Karpas-422 (cell line): ENCODE measurements around the gene UBQLNL. TPM values are rescaled to one million over a fixed set of nuclear protein-coding genes. Genes with fewer than 3 reads are reported as not detected.

Experiments used
- DNase-seq: peaks from one replicate; pipeline ENCODE4 v3.0.0-alpha.2; 2015
- H2AFZ ChIP-seq: fragments of 200-600 bp; sonication (generic); 2 replicates; pipeline ENCODE4 v1.6.1; 2014; ENCODE audit warnings: antibody characterized with exemption, low read length, mixed read lengths
- H3K27ac ChIP-seq: fragments of 200-600 bp; sonication (generic); 2 replicates; pipeline ENCODE4 v1.5.1; 2014; ENCODE audit warnings: mild to moderate bottlenecking, low read length, moderate library complexity
- H3K27me3 ChIP-seq: fragments of 200-600 bp; sonication (generic); 2 replicates; pipeline ENCODE4 v1.6.1; 2014; ENCODE audit warnings: low read length, mixed read lengths
- H3K36me3 ChIP-seq: fragments of 200-600 bp; sonication (generic); 2 replicates; pipeline ENCODE4 v1.6.1; 2014; ENCODE audit warnings: low read length, mixed read lengths; ENCODE audit not compliant: insufficient read depth
- H3K4me1 ChIP-seq: fragments of 200-600 bp; sonication (generic); 2 replicates; pipeline ENCODE4 v1.6.1; 2014; ENCODE audit warnings: mild to moderate bottlenecking, low read length, mixed read lengths
- H3K4me2 ChIP-seq: fragments of 200-600 bp; sonication (generic); 2 replicates; pipeline ENCODE4 v1.6.1; 2014; ENCODE audit warnings: low read length, low read depth, mild to moderate bottlenecking; ENCODE audit not compliant: poor library complexity, severe bottlenecking
- H3K4me3 ChIP-seq: fragments of 200-600 bp; sonication (generic); 2 replicates; pipeline ENCODE4 v1.5.1; 2014; ENCODE audit warnings: mild to moderate bottlenecking, antibody characterized with exemption, low read length, mixed read lengths
- H3K79me2 ChIP-seq: fragments of 200-600 bp; sonication (generic); 2 replicates; pipeline ENCODE4 v1.6.1; 2014; ENCODE audit warnings: mild to moderate bottlenecking, low read length, mixed read lengths
- H3K9ac ChIP-seq: fragments of 200-600 bp; sonication (generic); 2 replicates; pipeline ENCODE4 v1.6.0; 2014; ENCODE audit warnings: low read length
- H3K9me2 ChIP-seq: fragments of 200-600 bp; sonication (generic), shearing (Covaris generic); replicated peaks from 2 replicates; pipeline ENCODE4 v1.6.0; 2014; ENCODE audit warnings: mild to moderate bottlenecking, low read length, moderate library complexity; ENCODE audit not compliant: insufficient read depth
- H3K9me3 ChIP-seq: fragments of 300-700, 200-600 bp; sonication (generic); 2 replicates; pipeline ENCODE4 v1.6.1; 2014; ENCODE audit warnings: low read length, mixed read lengths
- H4K20me1 ChIP-seq: fragments of 200-600 bp; sonication (generic); 2 replicates; pipeline ENCODE4 v1.6.1; 2014; ENCODE audit warnings: mild to moderate bottlenecking, antibody characterized with exemption, low read length, low read depth; ENCODE audit not compliant: insufficient read depth
- total RNA-seq: library from RNA; depleted of rRNA; stranded (reverse); fragments of >200 nt; shearing (Covaris generic); gene quantifications from 2 replicates; pipeline ENCODE4 v1.2.3, GENCODE V29; 2014; ENCODE audit warnings: low replicate concordance

Gene UBQLNL
- total RNA-seq, 1 experiment from 2014 or later, result not detected

DNA sequence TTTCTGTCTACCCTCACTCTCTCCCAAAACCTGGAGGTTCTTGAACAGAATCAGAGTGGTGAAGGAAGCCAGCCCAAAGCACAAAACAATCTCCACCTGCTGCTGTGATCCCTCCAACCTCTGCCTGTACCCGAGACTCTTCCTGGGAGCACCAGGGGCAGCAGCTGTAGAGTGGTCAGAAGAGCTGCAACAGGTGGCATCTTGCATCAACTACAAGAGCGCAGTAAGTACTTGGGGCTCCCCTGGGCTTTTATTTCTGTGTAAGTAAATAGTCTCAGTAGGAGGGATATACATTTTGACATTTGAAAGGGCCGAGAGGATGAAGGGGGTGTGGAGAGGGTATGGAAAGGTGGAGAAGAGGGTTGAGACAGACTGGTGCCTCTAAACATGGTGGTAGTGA, 8.3 kb upstream of the UBQLNL start:
- no peaks in the 10 kb centered on the region for H3K36me3 ChIP-seq
- H3K27me3 ChIP-seq, result no peaks in the 10 kb centered on the region
- no peak overlapping the region for H3K4me2 ChIP-seq
- no peaks in the 10 kb centered on the region for H3K79me2 ChIP-seq
- H3K27ac ChIP-seq, result no peak overlapping the region
- no peak overlapping the region for H3K9ac ChIP-seq
- H3K4me1 ChIP-seq, result no peaks in the 10 kb centered on the region
- no peaks in the 10 kb centered on the region for H3K9me3 ChIP-seq
- H3K4me3 ChIP-seq, result no peak overlapping the region
- no peaks in the 10 kb centered on the region for H4K20me1 ChIP-seq
- no peaks in the 10 kb centered on the region for H3K9me2 ChIP-seq
- no peak overlapping the region for H2AFZ ChIP-seq
- no peak for DNase-seq

DNA sequence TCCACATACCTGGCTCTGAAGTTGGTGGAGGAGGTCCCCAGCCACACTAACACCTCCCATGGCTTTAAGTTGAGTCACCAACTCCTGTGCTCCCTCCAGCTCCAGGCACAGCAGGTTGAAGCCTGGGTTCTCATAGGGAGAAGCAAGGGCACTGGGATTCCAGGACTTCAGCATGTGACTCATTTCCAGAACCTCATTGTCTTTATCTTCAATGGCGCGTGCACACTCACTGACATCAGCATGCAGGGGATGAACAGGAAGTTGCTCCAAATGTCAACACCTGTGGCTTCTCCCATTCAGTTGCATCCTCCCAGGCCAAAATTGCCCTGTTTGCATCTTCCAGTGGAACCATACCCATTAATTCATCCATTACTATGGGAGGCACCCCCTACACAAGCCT, 5.8 kb upstream of the UBQLNL start:
- no peak overlapping the region for H3K9ac ChIP-seq
- H3K4me1 ChIP-seq, result no peaks in the 10 kb centered on the region
- no peaks in the 10 kb centered on the region for H3K27me3 ChIP-seq
- H4K20me1 ChIP-seq, result no peaks in the 10 kb centered on the region
- H3K27ac ChIP-seq, result no peak overlapping the region
- H3K9me3 ChIP-seq, result no peaks in the 10 kb centered on the region
- no peak overlapping the region for H3K4me2 ChIP-seq
- H3K4me3 ChIP-seq, result no peak overlapping the region
- no peaks in the 10 kb centered on the region for H3K36me3 ChIP-seq
- no peak for DNase-seq
- no peaks in the 10 kb centered on the region for H3K79me2 ChIP-seq
- no peak overlapping the region for H2AFZ ChIP-seq
- no peaks in the 10 kb centered on the region for H3K9me2 ChIP-seq

DNA sequence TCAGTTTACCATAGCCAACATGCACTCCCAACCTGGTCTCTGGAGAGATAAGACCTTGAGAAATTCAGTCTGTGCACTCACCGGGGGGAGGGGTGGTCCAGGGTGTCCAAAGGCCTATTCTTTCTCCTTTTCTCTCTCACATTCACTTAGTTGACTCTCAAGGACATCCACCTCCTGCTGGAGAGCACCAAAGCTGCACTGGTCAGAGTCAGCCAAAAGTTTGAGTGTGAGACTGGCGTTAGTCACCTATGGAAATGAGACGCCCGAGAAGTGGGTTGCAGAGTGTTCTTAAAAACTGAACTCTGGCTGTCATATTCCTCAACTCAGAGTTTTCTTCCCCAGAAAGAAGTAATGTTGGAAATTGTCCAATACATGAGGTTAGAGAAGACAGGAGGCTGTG, 5.0 kb upstream of the UBQLNL start:
- Histone ChIP-seq H4K20me1 (no peaks in the 10 kb centered on the region), H3K79me2 (no peaks in the 10 kb centered on the region), H3K9ac (no peak overlapping the region), H3K4me1 (no peaks in the 10 kb centered on the region), H3K27me3 (no peaks in the 10 kb centered on the region), H3K9me3 (no peaks in the 10 kb centered on the region), H2AFZ (no peak overlapping the region), H3K4me2 (no peak overlapping the region), H3K36me3 (no peaks in the 10 kb centered on the region), H3K27ac (no peak overlapping the region), H3K4me3 (no peak overlapping the region), H3K9me2 (no peaks in the 10 kb centered on the region)
- no peak for DNase-seq

DNA sequence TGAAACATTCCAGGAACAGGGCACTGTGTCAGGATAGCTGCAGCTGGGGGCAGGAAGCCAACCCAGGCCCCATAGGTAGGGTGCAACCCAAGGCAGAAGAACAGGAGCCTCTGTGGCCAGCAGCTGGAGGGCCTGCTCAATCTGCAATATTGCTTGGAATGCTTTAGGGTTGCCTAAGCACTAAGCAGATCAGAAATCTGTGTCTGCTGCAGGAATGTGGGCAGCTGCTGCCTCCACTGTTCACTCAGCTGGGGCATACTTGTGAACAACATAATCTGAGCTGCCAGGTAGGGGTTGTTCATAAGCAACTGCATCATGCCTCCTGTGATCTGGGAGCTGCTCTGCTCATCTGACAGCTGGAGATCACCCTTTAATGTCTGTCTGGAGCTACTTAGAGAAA, 1.7 kb downstream of the UBQLNL start:
- H3K36me3 ChIP-seq, result no peaks in the 10 kb centered on the region
- H3K79me2 ChIP-seq, result no peaks in the 10 kb centered on the region
- no peaks in the 10 kb centered on the region for H3K9me3 ChIP-seq
- no peaks in the 10 kb centered on the region for H4K20me1 ChIP-seq
- no peak overlapping the region for H3K4me3 ChIP-seq
- no peak overlapping the region for H2AFZ ChIP-seq
- no peaks in the 10 kb centered on the region for H3K9me2 ChIP-seq
- no peak overlapping the region for H3K27ac ChIP-seq
- DNase-seq, result no peak
- no peaks in the 10 kb centered on the region for H3K4me1 ChIP-seq
- no peak overlapping the region for H3K9ac ChIP-seq
- no peak overlapping the region for H3K4me2 ChIP-seq
- no peaks in the 10 kb centered on the region for H3K27me3 ChIP-seq

DNA sequence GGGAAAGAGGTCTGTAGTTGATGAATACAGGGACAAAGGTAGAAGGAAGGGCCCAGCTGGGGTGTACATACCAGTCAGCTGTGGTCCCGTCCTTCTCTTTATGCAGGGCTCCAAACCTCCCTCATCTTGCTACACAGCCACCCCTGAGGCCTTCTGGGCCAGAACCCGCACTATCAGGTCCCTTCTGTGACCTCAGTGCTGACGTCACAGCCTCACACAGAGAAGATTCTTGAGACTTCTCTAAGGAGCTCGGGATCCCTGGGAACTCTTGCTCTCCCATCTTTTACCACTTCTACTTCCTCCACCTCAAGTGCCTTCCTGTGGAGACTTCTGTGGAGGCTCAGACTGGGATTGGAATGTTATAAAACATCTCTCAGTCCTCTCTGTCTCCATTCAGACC, 6.7 kb downstream of the UBQLNL start, which contains the start of gene UBQLN3:
UBQLN3 (minus strand) TSS at position 155 of the 400 bp plus-strand sequence. CDS start 399 bp downstream, outside the sequence.
- Histone ChIP-seq H3K9me2 (no peaks in the 10 kb centered on the region), H3K4me1 (no peaks in the 10 kb centered on the region), H3K27ac (no peak within 1 kb of the TSS), H2AFZ (no peak within 1 kb of the TSS), H3K4me3 (no peak within 1 kb of the TSS), H3K4me2 (no peak within 1 kb of the TSS), H3K9me3 (no peaks in the 10 kb centered on the region), H3K27me3 (no peaks in the 10 kb centered on the region), H3K36me3 (no peaks in the 10 kb centered on the region), H4K20me1 (no peaks in the 10 kb centered on the region), H3K9ac (no peak within 1 kb of the TSS), H3K79me2 (no peaks in the 10 kb centered on the region)
- no peak for DNase-seq

DNA sequence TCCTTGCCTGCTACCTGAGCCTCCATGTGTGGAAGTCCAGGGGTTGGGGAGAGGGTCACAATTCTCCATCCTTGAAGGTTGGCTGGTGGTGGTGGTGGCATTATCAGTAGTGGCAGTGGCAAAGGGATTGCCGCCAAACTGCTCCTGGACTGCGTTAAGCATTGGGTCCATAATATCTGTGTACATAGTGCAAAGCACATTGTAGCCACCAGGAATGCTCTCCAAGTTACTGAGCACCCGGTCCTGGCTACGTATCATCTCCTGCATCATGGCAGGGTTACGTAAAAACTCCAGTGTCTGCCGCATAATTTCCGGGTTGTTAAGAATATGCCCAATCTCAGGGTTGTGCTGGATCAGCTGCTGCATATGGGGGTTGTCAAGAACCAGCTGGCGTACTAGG, 7.9 kb downstream of the UBQLNL start:
- no peak overlapping the region for H3K4me2 ChIP-seq
- H4K20me1 ChIP-seq, result no peaks in the 10 kb centered on the region
- H3K4me1 ChIP-seq, result no peaks in the 10 kb centered on the region
- no peak for DNase-seq
- no peak overlapping the region for H3K4me3 ChIP-seq
- no peak overlapping the region for H3K9ac ChIP-seq
- no peaks in the 10 kb centered on the region for H3K9me3 ChIP-seq
- no peaks in the 10 kb centered on the region for H3K79me2 ChIP-seq
- no peak overlapping the region for H3K27ac ChIP-seq
- H3K9me2 ChIP-seq, result no peaks in the 10 kb centered on the region
- H3K36me3 ChIP-seq, result no peaks in the 10 kb centered on the region
- H3K27me3 ChIP-seq, result no peaks in the 10 kb centered on the region
- H2AFZ ChIP-seq, result no peak overlapping the region

DNA sequence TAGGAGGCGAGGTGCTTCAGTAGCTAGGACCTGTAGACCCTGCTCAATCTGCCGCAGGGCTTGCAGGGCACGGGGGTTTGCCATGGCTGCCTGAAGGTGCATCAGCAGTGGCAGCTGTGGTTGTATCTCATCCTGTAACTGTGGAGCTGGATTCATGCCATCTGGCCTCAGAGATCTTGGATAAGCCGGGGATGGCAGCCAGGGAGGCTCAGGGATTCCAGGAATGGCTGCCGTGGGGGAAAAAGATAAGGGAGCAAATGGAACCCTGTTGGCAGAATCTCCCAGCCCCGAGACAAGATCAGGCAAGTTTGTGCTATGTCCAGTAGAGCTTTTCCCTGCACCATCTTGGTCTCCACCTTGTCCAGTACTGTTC, 8.6 kb downstream of the UBQLNL start:
- Histone ChIP-seq H3K27ac (no peak overlapping the region), H3K79me2 (no peaks in the 10 kb centered on the region), H3K4me3 (no peak overlapping the region), H2AFZ (no peak overlapping the region), H4K20me1 (no peaks in the 10 kb centered on the region), H3K4me2 (no peak overlapping the region), H3K4me1 (no peaks in the 10 kb centered on the region), H3K9ac (no peak overlapping the region), H3K36me3 (no peaks in the 10 kb centered on the region), H3K9me3 (no peaks in the 10 kb centered on the region), H3K9me2 (no peaks in the 10 kb centered on the region), H3K27me3 (no peaks in the 10 kb centered on the region)
- DNase-seq, result no peak

DNA sequence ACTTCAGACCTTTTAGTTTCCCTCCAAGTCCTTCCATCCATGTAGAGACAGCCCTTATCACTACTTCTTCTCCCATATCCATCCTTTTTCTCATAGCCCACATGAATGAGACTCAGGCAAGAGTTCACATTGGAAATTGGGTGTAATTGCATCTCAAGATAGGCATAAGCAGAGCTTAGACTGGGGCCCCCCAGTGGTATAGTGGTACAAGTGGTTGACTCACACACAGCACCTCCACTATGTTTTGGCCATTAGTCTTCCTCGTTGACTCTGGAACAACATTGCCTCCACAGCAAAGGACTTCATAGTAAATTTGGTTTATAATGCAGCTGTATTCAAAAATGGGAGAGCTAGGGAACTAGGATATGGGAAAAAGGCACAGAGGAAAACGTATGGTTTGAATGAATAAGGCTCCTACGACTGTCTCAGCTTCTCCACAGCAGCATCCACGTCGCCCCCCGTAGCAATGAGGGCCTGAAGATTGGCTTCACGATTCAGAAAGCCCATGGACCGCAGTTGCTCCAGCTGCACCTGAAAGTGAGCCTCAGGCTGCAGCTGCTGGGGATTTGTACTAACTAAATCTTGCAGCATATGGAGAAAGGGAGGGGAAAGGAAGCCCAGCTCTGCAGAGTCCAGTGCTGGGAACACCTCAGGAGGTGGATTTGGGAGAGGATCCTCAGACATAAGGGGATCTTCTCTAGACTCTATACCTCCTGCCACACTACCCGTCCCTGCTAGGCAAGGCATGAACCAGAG, 9.1 kb downstream of the UBQLNL start:
- Histone ChIP-seq H3K9me2 (no peaks in the 10 kb centered on the region), H3K4me2 (no peak overlapping the region), H3K4me1 (no peaks in the 10 kb centered on the region), H3K36me3 (no peaks in the 10 kb centered on the region), H3K4me3 (no peak overlapping the region), H2AFZ (no peak overlapping the region), H3K9me3 (no peaks in the 10 kb centered on the region), H4K20me1 (no peaks in the 10 kb centered on the region), H3K79me2 (no peaks in the 10 kb centered on the region), H3K27ac (no peak overlapping the region), H3K27me3 (no peaks in the 10 kb centered on the region), H3K9ac (no peak overlapping the region)
- no peak for DNase-seq
